Ovary (tissue), 3 donors: ENCODE data around the gene ELOVL5.

Experiments
- EP300 ChIP-seq: sonication (generic); formaldehyde crosslinking; IDR thresholded peaks from one replicate; pipeline ENCODE4 v1.6.1; 2017; ENCODE audit warnings: antibody characterized with exemption
- POLR2A ChIP-seq: fragments of 450-650 bp; IDR thresholded peaks from one replicate; pipeline ENCODE4 v1.6.1; 2017; ENCODE audit warnings: antibody characterized with exemption, mild to moderate bottlenecking, moderate library complexity
- TF ChIP-seq, protein P1 (sequence below), 3 donors: fragments of 450-650 bp in 2 of 3; fragments of 200-600 bp in 1 of 3; IDR thresholded peaks; one replicate each; pipeline versions ENCODE4 v1.5.1 to v1.8.0; 2016 to 2022; ENCODE audit warnings: antibody characterized with exemption in 3 of 3, mild to moderate bottlenecking in 1 of 3
- donor health status: DM: no; HTN: no; CAD: no.

DNA sequence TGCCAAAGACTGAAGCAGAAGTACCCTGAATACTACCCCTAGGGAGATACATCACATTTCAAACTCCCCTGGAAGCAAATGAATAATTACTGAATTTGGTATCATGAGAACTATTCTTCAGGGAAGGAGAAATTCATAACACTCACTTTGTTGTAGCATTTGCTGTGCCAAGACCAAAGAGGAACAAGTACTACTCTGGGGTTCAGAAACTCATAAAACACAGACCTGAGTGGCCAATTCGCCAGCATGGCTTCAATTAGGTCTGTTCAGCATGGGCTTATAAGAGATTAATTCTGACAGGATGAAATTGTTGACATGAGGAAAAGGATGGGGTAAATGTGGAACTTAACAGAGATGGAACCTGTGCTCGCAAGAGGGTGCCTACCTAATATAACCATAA, 6.5 kb downstream of the ELOVL5 start:
- TF ChIP-seq, protein P1, sequence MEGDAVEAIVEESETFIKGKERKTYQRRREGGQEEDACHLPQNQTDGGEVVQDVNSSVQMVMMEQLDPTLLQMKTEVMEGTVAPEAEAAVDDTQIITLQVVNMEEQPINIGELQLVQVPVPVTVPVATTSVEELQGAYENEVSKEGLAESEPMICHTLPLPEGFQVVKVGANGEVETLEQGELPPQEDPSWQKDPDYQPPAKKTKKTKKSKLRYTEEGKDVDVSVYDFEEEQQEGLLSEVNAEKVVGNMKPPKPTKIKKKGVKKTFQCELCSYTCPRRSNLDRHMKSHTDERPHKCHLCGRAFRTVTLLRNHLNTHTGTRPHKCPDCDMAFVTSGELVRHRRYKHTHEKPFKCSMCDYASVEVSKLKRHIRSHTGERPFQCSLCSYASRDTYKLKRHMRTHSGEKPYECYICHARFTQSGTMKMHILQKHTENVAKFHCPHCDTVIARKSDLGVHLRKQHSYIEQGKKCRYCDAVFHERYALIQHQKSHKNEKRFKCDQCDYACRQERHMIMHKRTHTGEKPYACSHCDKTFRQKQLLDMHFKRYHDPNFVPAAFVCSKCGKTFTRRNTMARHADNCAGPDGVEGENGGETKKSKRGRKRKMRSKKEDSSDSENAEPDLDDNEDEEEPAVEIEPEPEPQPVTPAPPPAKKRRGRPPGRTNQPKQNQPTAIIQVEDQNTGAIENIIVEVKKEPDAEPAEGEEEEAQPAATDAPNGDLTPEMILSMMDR (IDR thresholded peaks at IDR 0.05) = no peak
- no peak for TF ChIP-seq POLR2A
- TF ChIP-seq EP300 = no peak
